ENCODE results near the gene FRAS1.
"Not testable (repeated sequence)": the region's sequence is repeated elsewhere in the genome, so short reads cannot be mapped to it uniquely, and the experiment has no call there.

FRAS1 gene

DNA sequence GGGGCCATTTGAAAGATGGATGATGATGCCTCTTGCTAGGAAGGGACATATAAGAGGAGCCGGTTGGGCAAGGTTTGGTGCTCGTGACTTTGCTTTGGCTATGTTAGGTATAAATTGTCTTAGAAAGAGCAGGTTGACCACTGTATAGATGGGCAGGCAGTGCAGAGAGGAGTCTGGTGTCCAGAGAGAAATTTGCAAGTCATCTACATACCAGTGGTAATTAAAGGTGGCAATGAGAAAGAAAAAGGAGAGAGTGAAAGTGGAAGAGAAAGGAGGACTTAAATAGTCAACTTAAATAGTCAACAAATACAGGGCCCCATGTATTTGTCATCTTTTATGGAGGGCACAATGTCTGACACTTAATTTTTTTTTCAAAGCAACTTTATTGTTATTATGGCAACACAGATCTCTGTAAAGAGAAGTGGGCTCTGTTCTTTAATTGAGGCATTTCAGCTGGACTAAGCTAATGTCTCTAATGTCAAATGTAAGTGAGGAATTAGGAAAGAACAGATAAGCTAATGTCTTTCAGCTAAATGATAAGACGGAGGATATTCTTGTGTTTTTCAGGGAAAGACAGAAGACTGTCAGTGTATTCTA is 419.1 kb downstream of the FRAS1 start:
- DNase-seq: no peak

DNA sequence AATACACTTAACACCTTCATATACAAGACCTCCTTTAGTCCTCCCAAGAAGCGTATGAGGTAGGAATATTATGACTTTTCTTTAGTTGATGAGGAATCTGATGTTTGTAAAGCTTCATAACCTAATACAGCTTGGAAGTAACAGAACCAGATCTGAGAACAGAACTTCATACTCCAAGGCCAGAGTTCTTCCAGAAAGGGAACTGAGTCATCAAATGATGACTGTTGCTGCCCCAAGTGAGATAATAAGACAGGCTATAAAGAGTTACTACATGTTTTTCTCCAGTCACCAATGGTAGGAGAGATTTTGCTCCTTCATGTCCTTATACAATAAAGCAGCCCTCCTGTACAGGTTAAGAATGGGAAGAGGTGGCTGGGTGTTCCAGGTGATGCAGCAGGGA is 420.2 kb downstream of the FRAS1 start:
- no peak for DNase-seq

DNA sequence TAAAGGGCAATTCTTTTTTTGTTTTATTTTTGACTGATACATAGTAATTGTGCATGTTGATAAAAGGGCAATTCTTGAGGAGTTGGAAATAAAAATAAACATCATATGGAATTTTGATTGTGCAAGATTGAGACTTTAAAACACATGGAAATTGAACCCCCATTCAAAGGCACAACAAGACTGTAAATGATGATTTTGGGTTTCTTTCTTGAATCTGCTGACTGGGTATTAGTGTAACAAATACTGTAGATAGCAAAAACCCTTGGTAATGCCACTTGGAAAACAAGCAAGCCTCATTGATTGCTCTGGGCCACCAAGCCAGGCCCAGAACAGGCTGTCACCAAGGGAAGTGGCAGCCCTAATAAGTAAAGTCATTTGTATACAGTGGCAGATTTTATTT is 421.4 kb downstream of the FRAS1 start:
- no peak for DNase-seq

DNA sequence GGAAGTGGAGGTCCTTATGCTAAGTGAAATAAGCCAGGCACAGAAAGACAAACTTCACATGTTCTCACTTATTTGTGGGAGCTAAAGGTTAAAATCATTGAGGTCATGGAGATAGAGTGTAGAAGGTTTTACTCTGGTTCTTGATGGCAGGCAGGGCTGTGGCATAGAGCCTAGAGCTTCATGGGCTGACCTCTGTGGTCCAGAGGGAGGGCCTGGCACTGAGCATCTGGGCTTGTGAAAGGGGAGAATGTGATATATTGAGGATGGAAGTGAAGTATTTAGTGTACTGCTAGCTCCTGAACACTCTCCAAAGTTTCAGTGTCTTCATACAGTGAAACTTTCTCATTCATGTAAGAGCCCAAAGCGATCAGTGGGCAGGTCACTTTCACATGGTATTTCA is 423.2 kb downstream of the FRAS1 start:
- no peak for DNase-seq

DNA sequence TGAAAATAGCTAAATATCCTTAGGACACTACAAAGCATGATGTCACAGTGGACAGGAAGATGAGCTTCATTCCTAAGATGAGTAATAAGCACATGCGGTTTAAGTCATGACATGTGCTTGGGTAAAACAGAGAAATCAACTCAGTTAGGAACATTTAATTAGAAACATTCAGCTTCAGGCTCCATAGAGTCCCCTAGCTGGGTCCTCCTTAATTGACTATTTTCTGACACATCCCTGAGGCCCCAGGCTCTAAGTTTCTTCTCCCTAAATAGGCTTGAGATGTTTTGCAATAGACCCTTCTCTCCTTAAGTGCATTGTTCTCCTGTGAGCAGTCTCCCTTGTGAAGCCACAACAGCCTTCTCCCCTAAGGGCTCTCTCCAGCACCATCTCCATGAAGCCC is 424.1 kb downstream of the FRAS1 start:
- no peak for DNase-seq

DNA sequence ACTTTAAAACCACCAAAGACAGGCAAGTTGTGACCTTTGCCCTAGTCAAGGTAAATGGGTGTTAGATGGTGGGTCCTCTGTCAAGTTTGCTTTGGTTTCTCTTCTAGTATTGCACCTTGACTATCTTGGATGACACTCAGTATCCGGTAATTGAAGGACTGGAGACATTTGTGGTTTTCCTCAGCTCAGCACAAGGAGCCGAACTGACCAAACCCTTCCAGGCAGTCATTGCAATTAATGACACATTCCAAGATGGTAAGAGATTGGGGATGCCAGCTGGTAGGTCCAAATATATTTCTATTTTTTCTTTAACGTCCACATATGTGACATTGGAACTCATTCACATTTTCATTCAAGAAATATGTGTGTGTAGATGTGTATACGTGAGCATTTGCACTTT is 425.2 kb downstream of the FRAS1 start:
- no peak for DNase-seq

DNA sequence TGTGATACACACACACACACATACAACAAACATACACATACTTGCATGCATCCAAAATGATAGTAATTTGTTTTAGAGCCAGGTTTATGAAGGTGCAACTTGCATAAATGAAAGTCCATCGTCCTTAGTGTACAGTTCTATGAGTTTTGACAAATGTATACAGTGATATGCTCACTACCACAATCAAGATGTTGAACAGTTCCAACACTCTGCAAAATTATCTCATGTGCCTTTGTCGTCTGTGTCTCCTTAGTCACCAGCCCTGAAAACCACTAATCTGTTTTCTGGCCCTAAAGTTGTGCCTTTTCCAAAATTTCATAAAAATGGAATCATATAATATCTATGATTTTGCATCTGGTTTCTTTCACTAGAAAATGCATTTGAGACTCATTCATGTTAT is 426.7 kb downstream of the FRAS1 start:
- no peak for DNase-seq

DNA sequence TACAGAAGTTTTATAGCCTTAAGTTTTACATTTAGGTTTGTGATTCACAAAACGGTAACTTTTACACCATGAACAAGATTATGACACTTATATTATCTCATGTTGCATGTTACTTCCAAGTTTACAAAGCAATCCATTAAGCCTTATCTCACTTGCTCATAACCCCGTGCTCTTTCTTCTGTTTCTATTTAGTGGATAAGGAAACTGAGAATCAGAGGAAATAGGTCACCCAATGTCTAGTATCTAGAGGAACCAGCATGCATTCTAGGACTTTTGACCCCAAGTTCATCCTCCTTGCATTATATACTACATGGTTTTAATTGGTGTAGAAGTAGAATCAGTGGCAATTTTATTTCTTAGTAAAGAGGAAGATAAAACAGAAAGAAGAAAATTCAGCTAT is 427.5 kb downstream of the FRAS1 start:
- DNase-seq: no peak

DNA sequence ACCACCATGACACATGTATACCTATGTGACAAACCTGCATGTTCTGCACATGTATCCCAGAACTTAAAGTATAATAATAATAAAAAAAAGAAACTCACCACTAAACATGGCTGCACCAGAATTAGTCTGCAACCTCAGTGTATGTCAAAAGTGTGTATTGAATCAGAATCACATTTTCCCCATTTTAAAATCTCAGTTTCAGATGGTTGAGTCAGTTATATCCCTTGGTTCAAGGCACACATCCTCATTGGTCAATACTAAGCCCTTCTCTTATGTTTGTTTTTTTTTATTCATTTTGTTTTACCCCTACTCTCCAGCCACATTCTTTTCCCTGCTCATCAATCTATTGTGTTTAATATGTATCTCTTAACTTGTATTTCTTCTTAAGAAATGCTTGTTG is 436.6 kb downstream of the FRAS1 start:
- no peak for DNase-seq

DNA sequence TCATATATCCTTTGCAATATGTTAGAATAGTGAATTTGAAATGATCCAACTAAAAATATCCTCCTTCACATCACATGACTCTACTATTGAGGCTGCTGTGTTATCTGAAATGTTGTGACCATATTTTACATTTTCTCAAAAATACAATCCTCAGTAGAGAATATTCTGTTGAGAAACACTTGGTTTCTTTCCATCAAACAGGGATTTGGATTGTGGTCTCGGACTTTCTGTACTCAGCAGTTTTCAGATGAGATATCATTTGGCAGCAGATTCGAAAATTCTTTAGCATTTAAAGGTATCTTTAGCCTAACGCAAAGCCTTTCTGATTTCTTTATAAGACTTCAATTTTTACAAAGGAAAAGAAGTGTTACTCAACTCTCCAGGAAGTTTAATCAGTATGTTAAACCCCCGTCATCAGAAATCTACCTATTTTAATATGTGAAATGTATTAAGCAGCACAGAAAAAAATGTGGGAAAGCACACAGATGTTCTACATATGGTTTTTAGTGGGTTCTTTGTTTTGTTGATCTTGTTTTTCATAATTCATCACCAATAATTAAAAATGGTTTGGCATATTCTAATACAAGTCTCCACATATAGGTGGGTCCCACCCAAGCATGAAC is 439.0 kb downstream of the FRAS1 start:
- no peak for DNase-seq

DNA sequence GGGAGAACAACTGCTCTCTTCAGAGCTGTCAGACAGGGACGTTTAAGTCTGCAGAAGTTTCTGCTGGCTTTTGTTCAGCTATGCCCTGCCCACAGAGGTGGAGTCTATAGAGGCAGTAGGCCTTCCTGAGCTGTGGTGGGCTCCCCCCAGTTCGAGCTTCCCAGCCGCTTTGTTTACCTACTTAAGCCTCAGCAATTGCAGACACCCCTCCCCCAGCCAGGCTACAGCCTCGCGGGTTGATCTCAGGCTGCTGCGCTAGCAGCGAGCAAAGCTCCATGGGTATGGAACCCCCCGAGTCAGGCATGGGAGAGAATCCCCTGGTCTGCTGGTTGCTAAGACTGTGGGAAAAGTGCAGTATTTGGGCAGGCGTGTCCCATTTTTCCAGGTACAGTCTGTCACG is 449.1 kb downstream of the FRAS1 start:
- not testable (repeated sequence) for DNase-seq

DNA sequence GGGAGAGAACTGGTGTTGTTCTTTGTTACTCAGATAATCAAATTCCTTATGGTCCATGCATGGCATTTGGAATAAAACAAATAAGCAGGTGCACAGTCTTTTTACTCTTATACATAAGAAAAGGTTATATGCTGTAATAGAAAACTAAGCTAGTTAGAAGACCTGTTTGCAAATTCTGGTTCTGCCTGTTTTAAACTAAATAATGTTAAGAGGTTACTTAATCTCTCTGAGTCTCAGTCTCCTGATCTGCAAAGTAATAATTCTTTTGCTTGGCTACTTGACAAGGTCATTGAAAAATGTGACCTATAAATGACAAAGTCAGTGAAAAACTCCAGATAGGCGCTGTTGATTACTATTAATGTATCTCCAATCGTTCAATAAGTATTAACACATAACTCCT is 451.9 kb downstream of the FRAS1 start:
- DNase-seq: no peak

DNA sequence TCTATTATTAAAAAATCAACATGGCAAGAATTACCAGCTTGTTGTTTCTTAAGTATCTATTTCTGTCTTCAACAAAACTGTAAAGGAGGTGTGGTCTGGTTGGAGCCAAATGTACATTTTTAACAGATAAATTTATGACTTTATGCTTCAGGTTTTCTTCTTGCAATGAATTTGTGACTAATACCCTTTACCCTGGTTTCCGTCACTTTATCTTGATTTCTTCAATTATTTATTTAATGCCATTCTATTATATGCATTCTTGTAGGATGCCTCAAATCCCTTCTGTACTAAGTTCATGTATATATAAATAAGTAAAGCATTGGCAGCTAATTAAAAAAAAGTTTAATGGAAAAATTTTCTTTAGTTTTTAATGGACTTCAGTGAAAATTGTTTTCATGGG is 453.0 kb downstream of the FRAS1 start:
- no peak for DNase-seq

DNA sequence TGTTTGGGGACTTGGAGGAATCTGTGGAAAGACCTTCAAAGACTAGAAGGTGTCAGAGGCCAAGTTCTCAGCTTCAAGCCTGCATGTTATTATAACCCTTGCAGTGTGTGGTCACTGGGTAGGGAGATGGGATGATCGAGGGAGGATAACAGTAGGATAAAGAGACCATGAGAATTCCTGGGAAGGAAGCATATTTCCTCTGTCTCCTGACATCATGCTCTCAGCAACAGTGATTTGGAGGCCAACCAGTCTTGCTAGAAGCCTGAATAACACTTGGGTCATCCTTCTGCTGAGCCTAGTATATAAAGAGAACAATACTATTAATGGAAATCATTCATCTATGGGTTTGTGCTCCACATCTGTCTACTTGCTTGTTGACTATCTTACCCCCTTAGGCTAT is 453.6 kb downstream of the FRAS1 start:
- DNase-seq: no peak

DNA sequence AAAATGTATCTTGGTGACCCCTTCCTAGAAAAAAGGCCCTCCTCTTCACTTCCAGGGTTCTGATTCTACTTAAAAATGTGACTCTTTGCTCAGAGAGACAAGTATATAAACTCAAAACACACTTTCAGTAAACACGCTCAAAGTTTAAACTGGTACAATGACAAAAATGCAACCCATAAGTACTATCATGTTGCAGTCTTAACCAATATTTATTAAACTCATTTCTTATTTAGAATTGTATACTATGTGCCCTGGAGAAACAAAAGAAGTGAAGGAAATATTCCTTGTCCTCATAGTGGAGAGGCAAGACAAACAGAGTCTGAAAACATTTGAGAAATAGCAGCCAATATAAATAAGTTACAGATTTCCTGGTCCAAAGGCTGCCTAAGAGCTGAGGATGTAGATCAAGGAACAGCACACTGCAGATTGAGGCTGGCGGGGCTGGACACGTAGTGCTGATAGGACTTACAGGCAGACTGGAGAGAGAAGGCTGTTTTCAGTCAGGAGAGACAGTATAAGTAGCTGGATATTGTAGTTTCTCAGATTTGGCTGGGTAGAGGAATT is 455.3 kb downstream of the FRAS1 start:
- no peak for DNase-seq

DNA sequence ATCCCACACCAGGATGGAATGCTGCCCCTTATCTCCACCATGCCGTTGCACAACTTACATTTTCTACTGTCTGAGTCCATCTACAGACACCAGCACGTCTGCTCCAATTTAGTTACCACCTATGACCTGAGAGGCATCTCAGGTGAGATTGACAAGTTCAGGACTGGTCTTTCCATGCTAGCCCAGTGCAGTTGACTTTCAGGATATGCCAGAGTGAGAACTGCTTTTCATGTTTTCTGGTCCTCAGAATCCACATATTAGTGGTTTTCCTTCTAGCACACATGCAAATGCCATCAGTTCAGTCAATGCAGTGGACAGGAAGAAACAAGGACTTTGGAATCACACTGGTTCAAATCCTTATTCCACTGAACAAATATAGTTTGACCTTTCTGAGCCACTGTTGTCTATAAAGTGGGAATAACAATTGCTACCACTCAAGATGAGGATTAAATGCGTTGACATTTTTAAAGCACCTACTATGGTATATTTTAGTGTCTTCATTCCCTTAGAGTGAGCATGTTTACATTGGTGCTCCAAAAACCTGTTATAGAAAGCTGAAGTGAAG is 456.4 kb downstream of the FRAS1 start:
- DNase-seq: no peak

DNA sequence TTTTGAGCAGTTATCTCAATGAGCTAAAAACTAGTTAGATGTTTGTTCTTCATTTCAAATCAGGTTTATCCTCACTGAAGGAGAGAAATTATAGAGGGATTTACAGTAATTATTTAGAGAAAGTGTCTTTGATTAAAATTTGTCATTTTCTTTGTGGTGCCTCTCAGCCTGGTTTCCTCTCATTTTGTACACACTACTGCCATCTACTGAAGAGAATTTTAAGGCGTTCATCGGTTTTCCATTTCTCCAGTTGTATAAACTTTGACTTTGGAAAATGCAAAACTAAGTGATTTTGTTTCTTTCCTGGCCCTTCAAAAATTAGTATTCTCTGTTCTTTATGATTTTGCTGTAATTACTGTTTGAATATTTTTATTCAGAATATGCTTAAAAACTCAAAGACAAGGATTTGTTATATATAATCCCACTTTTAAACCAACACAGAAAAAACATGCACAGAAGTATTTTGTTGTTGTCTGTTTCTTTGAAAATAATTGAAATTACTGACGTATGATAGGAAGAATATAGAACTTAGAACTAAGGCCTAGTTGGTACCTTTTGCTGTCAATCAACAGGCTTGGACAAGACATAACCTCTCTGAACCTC is 460.0 kb downstream of the FRAS1 start:
- DNase-seq: no peak

DNA sequence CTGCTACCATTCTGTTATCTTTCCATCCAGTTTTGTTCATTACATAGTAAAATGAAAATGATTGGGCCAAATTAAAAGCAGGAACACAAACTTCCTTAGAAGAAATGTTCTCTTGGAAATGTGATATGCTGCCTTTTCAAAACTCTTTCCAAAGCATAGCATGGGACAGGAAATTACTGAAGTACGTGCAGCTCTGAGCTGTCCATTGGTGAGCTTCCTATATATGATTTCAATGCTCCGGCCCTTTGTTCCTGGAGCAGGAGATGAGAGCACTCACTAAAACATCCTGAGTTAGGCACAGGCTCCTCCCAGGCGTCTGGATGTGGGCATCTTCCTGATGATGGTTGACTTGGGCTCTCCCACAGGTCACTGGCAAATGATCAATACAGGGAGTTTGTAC is 461.4 kb downstream of the FRAS1 start:
- DNase-seq: no peak

DNA sequence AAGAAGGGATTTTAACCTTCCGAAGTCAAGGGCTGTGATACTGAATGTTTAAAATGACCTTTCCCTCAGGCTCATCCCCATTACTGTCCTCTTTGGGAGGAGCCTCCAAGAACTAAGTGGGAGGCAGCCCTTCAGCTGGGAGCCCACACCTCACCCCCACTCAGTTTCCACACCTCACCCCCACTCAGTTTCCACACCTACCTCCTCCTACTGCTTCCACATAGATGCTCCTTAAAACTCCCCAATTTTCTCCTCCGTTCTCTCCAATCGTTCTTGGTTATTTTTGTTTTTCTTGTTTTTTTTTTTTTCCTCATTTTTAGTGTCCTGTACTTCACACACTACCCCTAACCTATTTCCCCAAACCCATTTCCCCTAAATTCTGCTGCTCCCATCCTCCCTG is 462.8 kb downstream of the FRAS1 start:
- DNase-seq: no peak

DNA sequence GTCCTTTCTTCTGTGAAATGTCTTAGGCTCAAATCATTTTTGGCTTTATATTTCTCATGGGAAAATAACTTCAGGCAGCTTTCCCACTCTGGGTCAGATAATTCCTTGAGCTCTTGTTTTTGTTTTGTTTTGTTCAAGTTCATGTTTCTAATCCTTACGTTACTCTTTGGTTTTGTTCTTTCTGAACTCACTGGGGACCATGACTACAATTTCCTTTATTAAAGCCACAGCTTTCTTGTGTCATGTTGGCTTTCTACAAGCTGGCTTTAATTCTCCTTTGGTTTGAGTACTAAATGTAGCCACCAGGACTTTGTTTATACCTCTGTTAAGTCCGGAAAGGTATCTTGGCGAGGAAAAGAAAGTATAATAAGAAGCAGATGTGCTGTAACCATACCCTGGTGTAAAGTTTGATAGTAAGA is 463.7 kb downstream of the FRAS1 start:
- no peak for DNase-seq

DNA sequence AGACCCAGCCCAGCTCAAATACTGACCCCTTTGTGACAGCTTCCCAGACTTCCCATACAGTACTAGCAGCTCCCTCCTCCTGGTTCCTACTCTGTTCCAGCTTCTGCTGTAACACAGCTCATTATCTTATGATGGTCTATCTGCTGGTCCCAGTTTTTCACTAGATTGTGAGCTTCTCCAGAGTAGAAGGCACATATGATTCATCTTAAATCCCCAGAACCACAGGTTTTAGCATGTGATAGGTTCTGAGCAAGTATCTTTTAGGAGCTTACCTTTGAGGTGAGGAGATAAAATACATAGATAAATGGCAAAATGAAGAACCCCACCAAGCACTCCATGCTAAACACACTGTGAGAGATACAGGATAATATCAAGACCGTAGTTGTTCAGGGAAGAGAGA is 466.9 kb downstream of the FRAS1 start:
- no peak for DNase-seq

DNA sequence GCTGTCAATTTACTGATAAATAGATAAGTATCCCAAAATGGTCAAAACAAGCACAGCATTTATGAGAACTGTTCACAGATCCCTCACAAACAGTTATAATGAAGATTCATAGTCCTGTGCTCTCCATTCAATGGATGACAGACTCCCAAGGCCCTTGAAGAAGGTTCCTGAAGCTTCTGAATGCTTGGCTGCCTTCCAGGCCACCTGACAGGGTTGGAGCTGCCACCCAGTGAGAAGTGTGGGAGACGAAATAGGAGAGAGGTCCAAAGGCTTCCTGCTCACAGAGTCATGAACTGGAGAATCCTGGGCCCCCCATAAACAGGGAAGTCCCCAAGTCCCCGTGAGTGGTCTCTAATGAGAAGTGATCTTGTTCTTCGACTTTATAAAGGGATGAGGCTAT is 468.4 kb downstream of the FRAS1 start:
- no peak for DNase-seq

DNA sequence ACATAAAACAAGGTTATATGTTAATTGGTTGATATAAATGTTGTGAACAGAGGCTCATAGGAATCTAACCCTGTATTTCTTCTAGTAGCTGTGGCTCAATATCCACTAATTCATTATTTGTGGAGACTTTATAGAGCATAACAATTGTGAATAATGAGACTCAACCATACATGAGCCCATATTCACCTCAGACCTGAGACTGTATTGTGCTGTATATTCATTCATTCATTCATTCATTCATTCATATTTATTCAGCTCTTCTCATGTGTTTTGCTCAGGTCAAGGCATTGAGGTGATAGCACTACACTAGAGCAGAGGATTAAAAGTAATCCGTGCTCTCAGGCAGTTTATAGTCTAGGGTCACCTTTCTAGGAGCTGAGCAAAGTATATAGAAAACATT is 470.0 kb downstream of the FRAS1 start:
- DNase-seq: no peak

DNA sequence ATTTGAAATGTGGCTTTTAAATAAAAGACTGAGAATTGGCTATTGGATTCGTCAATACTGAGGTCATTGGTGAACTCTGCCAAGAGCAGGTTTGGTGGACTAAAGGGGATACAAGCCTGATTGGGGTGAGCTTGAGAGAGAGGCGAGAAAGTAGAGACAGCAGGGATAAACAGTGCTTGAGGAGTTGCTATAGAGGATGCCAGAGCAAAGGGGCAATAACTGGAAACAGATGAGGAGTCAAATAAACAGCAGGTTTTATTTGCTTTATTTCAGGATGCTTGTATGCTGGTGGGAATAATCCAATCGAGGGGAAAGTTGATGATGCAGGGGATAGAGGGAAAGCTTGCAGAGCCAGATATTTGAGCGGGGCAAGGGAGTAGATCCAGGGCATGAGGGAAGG is 470.4 kb downstream of the FRAS1 start:
- DNase-seq: no peak
